Astrocyte (in vitro differentiated cells and primary cell): ENCODE data around the gene GIPC3. TPM values are rescaled to one million over a fixed set of nuclear protein-coding genes. Genes with fewer than 3 reads are reported as not detected.

Experiments
- DNase-seq: peaks from one replicate; pipeline ENCODE4 v3.0.0-alpha.2; 2010; ENCODE audit warnings: low read depth
- FAIRE-seq: peaks from 2 replicates; lab custom pipeline; 2011; peaks lifted over from hg19 to GRCh38; lab: Jason Lieb, UNC
- H2AFZ ChIP-seq: 2 replicates; pipeline ENCODE4 v1.6.0; 2012; ENCODE audit warnings: low read depth, low read length, inconsistent platforms
- H3K27ac ChIP-seq: 2 replicates; pipeline ENCODE4 v1.5.1; 2011; ENCODE audit warnings: low read depth, low read length, inconsistent platforms
- H3K27me3 ChIP-seq: 2 replicates; pipeline ENCODE4 v1.6.0; 2011; ENCODE audit warnings: low read length, inconsistent platforms; ENCODE audit not compliant: insufficient read depth
- H3K36me3 ChIP-seq: 2 replicates; pipeline ENCODE4 v1.5.1; 2011; ENCODE audit warnings: low read length, inconsistent platforms; ENCODE audit not compliant: insufficient read depth
- H3K4me1 ChIP-seq: 2 replicates; pipeline ENCODE4 v1.5.1; 2011; ENCODE audit warnings: low read length, inconsistent platforms; ENCODE audit not compliant: insufficient read depth
- H3K4me2 ChIP-seq: 2 replicates; pipeline ENCODE4 v1.6.0; 2012; ENCODE audit warnings: low read length, inconsistent platforms
- H3K4me3 ChIP-seq: 2 replicates; pipeline ENCODE4 v1.5.1; 2011; ENCODE audit warnings: low read depth, mild to moderate bottlenecking, low read length, inconsistent platforms; ENCODE audit not compliant: insufficient read depth
- H3K79me2 ChIP-seq: 2 replicates; pipeline ENCODE4 v1.6.0; 2012; ENCODE audit warnings: mild to moderate bottlenecking, low read length, inconsistent platforms; ENCODE audit not compliant: insufficient read depth
- H3K9ac ChIP-seq: 2 replicates; pipeline ENCODE4 v1.6.0; 2012; ENCODE audit warnings: mild to moderate bottlenecking, low read length, inconsistent platforms
- H3K9me3 ChIP-seq: 2 replicates; pipeline ENCODE4 v1.5.1; 2012; ENCODE audit warnings: low read depth, mild to moderate bottlenecking, low read length, inconsistent platforms; ENCODE audit not compliant: insufficient read depth
- H4K20me1 ChIP-seq: 2 replicates; pipeline ENCODE4 v1.6.0; 2012; ENCODE audit warnings: low read length, inconsistent platforms; ENCODE audit not compliant: insufficient read depth
- H3K27ac Mint-ChIP-seq: one replicate; pipeline ENCODE4 v1.8.0; 2021; ENCODE audit warnings: mild to moderate bottlenecking, mixed read lengths; ENCODE audit not compliant: unreplicated experiment
- H3K27me3 Mint-ChIP-seq: one replicate; pipeline ENCODE4 v1.8.0; 2021; ENCODE audit warnings: low read depth, mixed read lengths; ENCODE audit not compliant: unreplicated experiment
- H3K36me3 Mint-ChIP-seq: one replicate; pipeline ENCODE4 v1.8.0; 2021; ENCODE audit warnings: low read depth, mixed read lengths; ENCODE audit not compliant: unreplicated experiment
- H3K4me1 Mint-ChIP-seq: one replicate; pipeline ENCODE4 v1.8.0; 2021; ENCODE audit warnings: low read depth, mixed read lengths; ENCODE audit not compliant: unreplicated experiment
- H3K4me3 Mint-ChIP-seq: one replicate; pipeline ENCODE4 v1.8.0; 2021; ENCODE audit warnings: mild to moderate bottlenecking, moderate library complexity, mixed read lengths; ENCODE audit not compliant: unreplicated experiment
- H3K9me3 Mint-ChIP-seq: one replicate; pipeline ENCODE4 v1.8.0; 2021; ENCODE audit warnings: mild to moderate bottlenecking, mixed read lengths; ENCODE audit not compliant: unreplicated experiment
- CTCF ChIP-seq: IDR thresholded peaks from 2 replicates; pipeline ENCODE4 v1.5.1; 2011; ENCODE audit warnings: low read depth, mild to moderate bottlenecking, inconsistent platforms, low read length, moderate library complexity; ENCODE audit not compliant: insufficient read depth
- EZH2 ChIP-seq: IDR thresholded peaks from 2 replicates; pipeline ENCODE4 v1.6.1; 2012; ENCODE audit warnings: mild to moderate bottlenecking, low read length, inconsistent platforms; ENCODE audit not compliant: insufficient read depth
- total RNA-seq: library from RNA; stranded (reverse); gene quantifications from 2 replicates; pipeline ENCODE4 v1.2.1, GENCODE V29; 2021

Gene GIPC3
- total RNA-seq, 1 donor from 2014 or later = 0.09 TPM

GRCh38 chr19:3619631-3620012 is 34.3 kb downstream of the GIPC3 start:
- H3K4me3 Mint-ChIP-seq = no peak overlapping the region
- Histone ChIP-seq H3K36me3 (no peaks in the 10 kb centered on the region), H3K4me1 (no peaks in the 10 kb centered on the region), H3K4me2 (no peak overlapping the region), H3K27ac (no peak overlapping the region), H3K27me3 (no peaks in the 10 kb centered on the region), H3K9me3 (no peaks in the 10 kb centered on the region), H3K79me2 (peaks cover 18% of the 10 kb centered on the region), H3K4me3 (no peak overlapping the region), H2AFZ (no peak overlapping the region), H4K20me1 (peaks cover 13% of the 10 kb centered on the region), H3K9ac (no peak overlapping the region)
- H3K4me1 Mint-ChIP-seq = peaks cover 2% of the 10 kb centered on the region
- no peaks in the 10 kb centered on the region for H3K27me3 Mint-ChIP-seq
- H3K9me3 Mint-ChIP-seq = no peaks in the 10 kb centered on the region
- FAIRE-seq = no peak
- DNase-seq = no peak
- no peak overlapping the region for H3K27ac Mint-ChIP-seq
- TF ChIP-seq CTCF = no peak
- no peak for TF ChIP-seq EZH2
- H3K36me3 Mint-ChIP-seq = peaks cover 6% of the 10 kb centered on the region

- Histone ChIP-seq H3K9me3 (no peaks in the 10 kb centered on the region), H2AFZ (no peak overlapping the region), H3K4me1 (peaks cover 3% of the 10 kb centered on the region), H3K4me2 (no peak overlapping the region), H3K9ac (no peak overlapping the region), H3K36me3 (no peaks in the 10 kb centered on the region), H3K27me3 (no peaks in the 10 kb centered on the region), H3K79me2 (peaks cover 24% of the 10 kb centered on the region), H3K4me3 (no peak overlapping the region), H3K27ac (no peak overlapping the region), H4K20me1 (peaks cover 20% of the 10 kb centered on the region)
- no peaks in the 10 kb centered on the region for H3K9me3 Mint-ChIP-seq
- H3K27me3 Mint-ChIP-seq = no peaks in the 10 kb centered on the region
- peaks cover 6% of the 10 kb centered on the region for H3K36me3 Mint-ChIP-seq
- H3K4me1 Mint-ChIP-seq = peaks cover 2% of the 10 kb centered on the region
- no peak overlapping the region for H3K4me3 Mint-ChIP-seq
- TF ChIP-seq EZH2 (no peak), CTCF (no peak)
- FAIRE-seq (no peak), DNase-seq (no peak)
- no peak overlapping the region for H3K27ac Mint-ChIP-seq
Observed at GRCh38 chr19:3620145-3620816, 35.0 kb downstream of the GIPC3 start.

- no peaks in the 10 kb centered on the region for H3K27me3 Mint-ChIP-seq
- Histone ChIP-seq H3K4me1 (peaks cover 10% of the 10 kb centered on the region), H3K79me2 (peaks cover 31% of the 10 kb centered on the region), H4K20me1 (peaks cover 27% of the 10 kb centered on the region), H2AFZ (no peak overlapping the region), H3K9me3 (no peaks in the 10 kb centered on the region), H3K9ac (no peak overlapping the region), H3K27ac (no peak overlapping the region), H3K27me3 (no peaks in the 10 kb centered on the region), H3K36me3 (no peaks in the 10 kb centered on the region), H3K4me3 (no peak overlapping the region), H3K4me2 (no peak overlapping the region)
- no peak overlapping the region for H3K27ac Mint-ChIP-seq
- TF ChIP-seq CTCF = no peak
- no peak for TF ChIP-seq EZH2
- DNase-seq (no peak), FAIRE-seq (no peak)
- H3K9me3 Mint-ChIP-seq = no peaks in the 10 kb centered on the region
- peaks cover 6% of the 10 kb centered on the region for H3K36me3 Mint-ChIP-seq
- peaks cover 4% of the 10 kb centered on the region for H3K4me1 Mint-ChIP-seq
- no peak overlapping the region for H3K4me3 Mint-ChIP-seq
Observed at GRCh38 chr19:3620817-3621547, 35.7 kb downstream of the GIPC3 start.
